GM19099 (cell line): ENCODE measurements around the gene ID2.

Source experiments
- POLR2A ChIP-seq: IDR thresholded peaks from 3 replicates; pipeline ENCODE4 v1.6.1; 2011; ENCODE audit warnings: low read depth; ENCODE audit not compliant: insufficient read length; ENCODE audit errors: extremely low read depth

Gene ID2

DNA sequence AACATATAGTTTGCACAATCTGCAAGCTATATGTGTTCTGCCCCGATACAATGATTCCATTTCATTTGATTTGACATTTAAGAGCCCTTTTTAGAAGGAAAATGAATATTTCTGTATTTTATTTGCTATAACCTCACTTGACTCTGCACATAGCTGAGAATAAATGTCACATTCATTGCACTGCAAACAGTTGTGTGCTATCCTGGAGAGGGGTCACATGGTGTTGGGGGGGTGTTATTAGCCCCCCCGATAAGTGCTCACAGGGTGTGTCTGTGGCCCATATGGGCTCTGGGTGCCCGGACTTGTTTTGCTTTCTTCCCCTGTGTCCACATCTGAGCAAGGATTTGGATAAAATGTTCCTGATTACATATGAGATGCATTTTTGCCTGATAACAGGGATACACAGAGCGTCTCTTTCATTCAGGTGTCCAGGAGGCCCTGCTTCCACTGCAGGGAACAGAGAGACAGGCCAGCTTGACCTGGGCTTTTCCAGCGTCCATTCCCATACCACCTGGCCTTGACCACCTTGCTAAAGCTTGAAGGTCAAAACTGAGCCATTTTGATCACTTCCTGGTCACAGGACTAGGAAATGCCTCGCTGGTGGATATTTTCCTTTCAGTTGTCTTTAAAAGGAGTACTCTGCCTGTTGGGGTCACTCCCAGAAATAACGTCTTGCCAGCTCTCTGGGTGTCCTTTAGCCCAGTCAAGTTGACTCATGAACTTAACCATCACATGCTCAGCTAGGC lies 38.4 kb upstream of the ID2 start:
- TF ChIP-seq POLR2A = no peak

DNA sequence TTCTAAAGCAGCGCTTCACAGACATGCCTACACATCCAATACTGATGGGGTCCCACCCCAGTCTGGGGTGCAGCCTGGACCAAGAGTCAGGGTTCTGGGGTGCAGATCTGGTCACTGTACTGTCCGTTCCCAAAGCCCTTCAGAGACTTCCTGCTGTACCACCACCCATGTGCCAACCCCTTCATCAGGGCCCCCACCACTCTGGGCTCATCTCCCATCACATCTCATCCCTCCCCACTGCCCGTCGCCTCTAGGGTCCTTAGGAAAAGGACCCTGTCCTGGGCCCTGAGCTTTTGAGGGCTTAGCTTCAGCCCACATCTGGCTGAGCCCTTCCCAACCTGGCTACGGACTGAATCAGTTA lies 37.9 kb upstream of the ID2 start:
- TF ChIP-seq POLR2A = no peak

DNA sequence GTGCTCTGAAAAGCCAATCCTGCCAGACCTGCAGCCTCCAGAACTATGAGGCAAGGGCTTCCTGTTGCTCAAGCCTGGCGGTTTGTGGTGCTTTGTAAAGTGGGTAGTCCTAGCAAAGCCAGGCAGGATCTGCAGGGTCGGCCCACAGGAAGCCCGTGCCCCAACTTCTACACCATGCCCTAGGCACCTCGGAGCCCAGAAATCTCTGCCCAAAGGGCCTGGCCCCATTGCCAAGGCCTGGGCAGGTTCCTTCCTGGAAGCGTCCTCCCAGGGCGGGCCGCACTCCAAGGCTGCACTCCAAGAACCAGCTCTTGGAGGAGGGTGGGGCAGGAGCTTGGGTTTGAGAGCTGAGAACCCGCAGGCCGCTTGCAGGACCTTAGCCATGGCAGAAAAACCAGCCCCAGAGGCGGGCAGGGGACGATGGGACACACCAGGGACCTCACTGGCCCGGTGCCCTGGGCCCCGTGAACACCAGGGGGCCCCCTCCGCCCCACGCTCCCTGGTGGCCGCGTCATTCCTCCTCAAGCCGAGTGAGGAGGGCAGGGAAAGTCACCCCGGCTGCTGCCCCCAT lies 37.2 kb upstream of the ID2 start:
- no peak for TF ChIP-seq POLR2A

DNA sequence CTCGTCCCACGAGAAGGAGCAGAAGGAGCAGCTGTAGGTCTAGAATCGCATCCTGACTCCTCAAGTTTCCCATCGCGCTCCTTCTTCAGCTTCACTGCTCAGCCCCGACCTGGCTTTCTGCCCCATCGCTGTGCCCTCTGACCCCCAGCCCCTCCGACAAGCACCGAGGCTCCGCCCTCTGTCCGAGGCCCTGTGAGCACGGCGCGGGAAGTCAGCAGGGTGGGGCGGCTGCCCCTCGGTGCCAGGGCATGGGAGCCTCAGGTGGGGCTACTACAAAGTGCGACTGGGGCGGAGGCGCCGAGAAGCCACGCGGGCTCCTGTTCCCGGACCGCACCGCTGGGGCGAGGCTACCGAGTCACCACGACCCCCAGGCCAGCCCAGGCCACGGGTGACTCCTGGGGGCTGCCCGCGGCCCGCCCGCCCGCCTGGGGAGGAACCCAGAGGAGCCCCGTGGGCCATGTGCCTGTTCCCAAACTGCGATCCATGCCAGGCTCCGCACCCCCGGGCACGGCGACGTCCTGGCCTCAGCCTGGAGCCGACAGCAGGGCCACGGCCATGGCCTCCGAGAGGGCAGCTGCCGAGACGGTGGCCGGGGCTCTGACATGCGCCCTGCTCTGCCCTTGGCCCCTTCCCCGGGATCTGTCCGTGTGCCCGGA lies 36.6 kb upstream of the ID2 start:
- TF ChIP-seq POLR2A = no peak

DNA sequence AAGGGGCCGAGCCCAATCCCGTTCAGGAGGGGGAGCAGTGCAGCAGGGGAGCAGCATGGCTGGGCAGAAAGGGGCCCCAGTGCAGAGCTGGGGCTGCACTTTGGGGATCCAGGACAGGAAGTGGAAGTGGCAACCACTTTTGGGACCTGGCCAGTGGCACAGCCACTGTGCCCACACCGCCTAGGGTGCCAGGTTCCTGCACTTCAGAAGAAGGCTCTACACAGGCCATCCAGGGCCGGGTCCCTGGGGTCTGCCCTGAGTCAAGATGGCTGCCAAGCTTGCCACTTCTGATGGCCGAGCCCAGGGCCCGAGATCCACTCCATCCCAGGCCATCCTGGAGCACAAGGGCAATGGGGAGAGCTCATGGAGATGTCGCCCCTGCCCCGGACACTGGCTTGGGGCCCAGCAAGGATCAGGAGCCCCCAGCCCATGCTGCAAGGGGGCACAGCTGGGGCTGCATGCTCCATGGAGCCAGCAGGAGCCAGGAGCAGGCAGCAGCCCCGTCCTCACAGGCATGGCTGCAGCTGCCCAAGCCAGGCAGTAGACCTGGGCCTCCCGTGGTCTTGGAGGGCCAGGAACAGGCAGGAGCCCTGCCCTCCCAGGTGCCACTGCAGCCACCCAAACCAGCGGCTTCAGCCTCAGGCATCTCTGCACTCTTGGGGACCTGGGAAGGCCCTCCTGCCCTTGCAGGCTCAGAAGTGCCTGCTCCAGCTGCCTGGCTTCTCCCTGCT lies 35.0 kb upstream of the ID2 start:
- TF ChIP-seq POLR2A = no peak

DNA sequence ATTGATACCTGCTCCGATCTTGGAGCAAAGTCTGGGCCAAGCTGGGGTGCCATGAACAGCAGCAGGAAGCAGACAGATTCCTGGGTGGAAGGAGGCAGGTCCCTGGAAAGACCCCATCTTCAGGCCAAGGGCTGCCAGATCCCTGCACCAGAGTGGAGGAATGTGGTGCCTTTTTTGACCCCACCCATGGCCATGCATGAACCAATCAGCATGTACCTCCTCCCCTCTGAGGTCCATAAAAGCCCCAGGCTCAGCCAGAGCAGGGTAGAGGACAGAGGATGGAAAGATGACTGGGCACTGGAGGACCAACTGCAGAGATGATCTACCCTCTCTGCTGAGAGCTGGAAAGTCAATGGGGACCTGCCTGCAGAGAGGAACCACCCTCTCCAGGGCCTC lies 34.4 kb upstream of the ID2 start:
- no peak for TF ChIP-seq POLR2A

DNA sequence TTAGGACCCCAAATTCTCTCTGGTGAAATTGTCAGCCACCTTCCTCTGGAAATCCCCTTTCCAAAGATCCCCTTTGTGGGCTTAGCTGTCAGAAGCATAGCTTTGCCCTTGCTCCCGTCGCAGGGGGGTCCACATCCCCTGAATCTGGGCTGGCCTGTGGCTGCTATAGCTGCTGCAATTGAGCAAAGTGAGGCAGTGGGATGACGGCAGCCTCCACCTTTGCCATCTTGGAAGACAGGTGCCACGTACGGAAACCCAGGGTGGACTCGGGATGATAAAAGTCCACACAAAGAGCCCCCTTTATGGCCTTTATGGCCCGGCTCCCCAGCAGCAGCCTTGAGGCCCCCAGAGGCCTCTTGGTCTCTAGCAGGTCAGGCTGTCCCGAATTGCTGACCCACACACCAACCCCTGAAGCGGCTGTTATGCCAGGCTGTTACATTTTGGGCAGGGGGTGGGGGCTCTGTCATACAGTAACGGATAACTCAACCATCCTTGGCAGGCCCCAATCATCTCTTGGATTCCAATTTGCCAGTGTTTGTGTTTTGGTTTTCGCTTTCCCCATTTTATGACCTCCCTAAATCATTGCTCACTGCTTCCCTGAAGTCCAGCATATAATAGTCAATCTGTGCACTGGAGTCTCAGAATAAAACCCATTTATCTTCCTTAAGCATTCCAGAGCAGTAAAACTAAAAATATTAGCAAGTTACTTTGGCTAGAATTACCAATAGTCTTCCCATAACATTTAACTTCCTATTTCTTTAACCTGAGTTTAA lies 33.2 kb upstream of the ID2 start:
- TF ChIP-seq POLR2A = no peak

DNA sequence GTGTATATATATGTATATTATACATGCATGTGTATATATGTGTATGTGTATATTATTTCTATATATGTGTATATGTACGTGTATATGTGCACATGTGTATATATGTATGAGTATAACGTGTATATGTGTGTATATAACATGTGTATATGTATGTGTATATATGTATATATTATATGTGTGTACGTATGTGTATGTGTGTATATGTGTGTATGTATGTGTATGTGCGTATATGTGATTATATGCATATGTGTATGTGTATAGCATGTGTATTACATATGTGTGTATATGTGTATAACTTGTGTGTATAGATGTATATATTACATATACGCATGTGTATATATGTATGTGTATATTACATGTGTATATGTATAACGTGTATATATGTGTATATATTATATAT lies 32.1 kb upstream of the ID2 start:
- TF ChIP-seq POLR2A = no peak

DNA sequence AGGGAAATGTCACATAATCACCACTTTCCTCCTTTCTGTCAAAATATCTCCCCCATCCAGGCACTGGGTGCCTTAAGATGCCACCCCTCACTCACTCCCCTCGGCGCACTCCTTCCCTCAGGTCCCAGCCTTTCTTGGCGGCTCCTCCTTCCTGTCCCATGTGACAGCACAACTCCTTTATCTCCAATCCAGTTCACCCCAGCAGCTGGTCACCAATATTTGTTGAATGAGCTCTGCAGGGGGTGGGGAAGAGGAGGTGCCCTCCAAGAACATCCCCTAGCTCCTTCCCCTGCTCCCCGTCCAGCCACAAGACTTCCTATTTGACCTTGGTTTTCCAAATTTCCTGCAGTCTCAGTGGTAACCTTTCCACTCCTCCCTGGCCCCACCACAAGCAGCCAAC lies 31.6 kb upstream of the ID2 start:
- no peak for TF ChIP-seq POLR2A

DNA sequence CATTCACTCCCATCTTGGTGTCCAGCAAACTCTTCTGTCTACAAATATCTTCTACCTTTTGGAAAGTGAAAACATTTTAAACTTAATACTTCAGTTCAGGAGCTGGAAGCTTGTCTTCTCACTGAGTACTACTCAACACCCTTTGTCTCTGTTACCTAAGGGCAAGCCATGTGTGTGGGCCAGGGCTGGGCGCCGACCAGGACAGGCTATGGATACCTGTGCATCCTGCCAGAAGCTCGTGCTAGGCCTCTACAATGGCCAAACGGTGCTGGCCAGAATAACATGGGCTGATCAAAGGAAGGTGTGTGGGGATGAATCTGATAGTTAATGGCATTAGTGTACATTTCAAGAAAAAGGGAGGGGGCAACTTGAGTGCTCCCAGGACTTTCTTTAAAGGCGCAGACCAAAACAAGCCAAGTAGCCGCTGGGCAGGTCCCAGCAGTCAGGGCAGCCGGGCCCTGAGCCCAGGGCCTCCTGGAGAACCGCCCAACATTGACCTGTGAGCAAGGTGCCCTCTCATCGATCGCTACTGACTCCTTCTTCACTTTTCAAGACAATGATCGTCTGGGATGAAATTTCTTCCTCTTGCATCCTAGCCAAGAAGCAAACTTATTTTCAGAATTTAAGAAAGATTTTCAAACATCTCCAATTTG lies 29.0 kb upstream of the ID2 start:
- no peak for TF ChIP-seq POLR2A

DNA sequence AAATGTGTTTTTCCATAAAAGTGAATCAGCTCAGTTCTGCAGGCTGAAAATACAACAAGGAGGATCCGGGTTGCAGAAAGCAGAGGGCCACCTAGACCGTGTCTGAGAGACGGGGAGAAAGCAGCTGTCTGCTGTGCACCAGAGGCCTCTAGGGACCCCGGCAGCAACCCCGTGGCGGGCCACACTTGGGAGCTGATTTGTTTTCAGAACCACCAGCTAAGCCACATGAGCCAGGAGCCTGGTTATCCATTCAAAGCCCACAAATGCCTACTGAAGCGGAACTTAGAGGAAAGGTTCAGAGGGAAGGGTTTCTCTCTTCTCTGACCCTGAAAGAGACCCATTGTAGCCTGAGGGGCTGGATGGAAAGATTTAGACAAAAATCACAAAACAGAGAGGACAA lies 28.4 kb upstream of the ID2 start:
- no peak for TF ChIP-seq POLR2A

DNA sequence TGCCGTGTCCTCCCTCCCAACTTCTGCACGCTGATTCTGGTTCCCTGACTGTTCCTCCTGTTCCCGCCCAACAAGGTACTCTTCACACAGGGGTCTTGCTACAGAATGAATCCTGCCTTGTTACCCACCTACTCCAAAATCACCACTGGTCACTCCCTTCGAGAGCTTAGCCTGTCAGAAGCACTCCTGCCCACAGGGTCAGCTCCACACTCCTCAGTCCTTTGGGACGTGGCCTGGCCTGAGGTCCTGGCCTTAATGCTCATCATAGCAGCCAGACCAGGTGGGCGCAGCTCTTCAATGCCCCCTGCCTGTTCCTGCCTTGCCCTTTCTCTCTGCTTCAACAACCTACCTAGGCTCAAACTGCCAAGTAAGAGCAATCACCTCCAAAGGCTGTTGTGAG lies 27.8 kb upstream of the ID2 start:
- no peak for TF ChIP-seq POLR2A

DNA sequence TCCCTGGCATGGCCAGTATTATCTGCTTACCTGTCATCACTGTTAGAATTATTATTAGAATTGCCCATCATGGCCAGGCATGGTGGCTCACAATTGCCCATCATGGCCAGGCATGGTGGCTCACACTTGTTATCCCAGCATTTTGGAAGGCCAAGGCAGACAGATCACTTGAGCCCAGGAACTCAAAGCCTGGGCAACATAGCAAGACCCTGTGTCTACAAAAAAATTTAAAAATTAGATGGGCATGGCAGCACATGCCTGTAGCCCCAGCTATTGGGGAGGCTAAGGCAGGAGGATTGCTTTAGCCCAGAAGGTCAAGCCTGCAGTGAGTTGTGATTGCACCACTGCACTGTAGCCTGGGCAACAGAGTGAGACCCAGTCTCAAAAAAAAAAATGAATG lies 27.4 kb upstream of the ID2 start:
- no peak for TF ChIP-seq POLR2A

DNA sequence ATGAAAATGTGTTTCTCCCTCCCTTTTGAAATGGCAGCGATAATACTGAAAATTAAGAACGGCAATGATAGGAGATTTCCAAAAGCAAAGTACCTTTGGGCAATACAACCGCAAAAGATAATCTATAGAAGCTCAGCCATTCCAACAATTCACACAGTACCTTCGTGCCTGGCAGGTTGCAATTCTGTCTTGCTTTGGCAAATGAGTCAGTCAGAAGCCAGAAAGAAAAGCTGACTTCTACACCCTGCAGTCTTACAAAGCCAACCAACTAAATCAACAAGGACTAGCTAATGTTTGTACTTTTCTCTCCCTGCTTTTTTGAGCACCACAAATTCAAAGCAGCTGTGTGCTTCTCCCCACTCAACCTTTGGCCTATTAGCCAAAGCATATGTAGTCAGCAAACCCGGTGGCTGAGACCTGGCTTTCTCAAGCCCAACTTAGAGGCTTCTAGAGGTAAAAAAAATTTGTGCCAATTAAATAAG lies 25.7 kb upstream of the ID2 start:
- TF ChIP-seq POLR2A = no peak
